HepG2 (cell line): ENCODE data around the gene PKP1. TPM values are rescaled to one million over a fixed set of nuclear protein-coding genes. Genes with fewer than 3 reads are reported as not detected.

Experiments
- ATAC-seq: fragments of 200-7000 bp; cut with Tn5 transposase; 3 replicates; pipeline ENCODE4 v1.9.1; 2020; ENCODE audit warnings: mild to moderate bottlenecking, moderate library complexity
- BruUV-seq: library from RNA; stranded (reverse); fragments of 400-500 nt; replicated peaks from 2 replicates; lab custom pipeline; 2021; lab: Mats Ljungman, UMichigan
- CTCF ChIA-PET: fragments of 300-600 bp; formaldehyde crosslinking; extraction: SDS; loops from one replicate; lab custom pipeline; 2021; ENCODE audit warnings: low total read pairs, inconsistent platforms, low intra/inter-chr PET ratio; lab: Yijun Ruan, JAX
- POLR2A ChIA-PET: fragments of 350-600 bp; sonication (Branson Sonifier 250); formaldehyde crosslinking; loops from one replicate; lab custom pipeline; 2020; ENCODE audit warnings: antibody characterized with exemption, inconsistent platforms; lab: Yijun Ruan, JAX
- DNase-seq: peaks from one replicate; pipeline ENCODE4 v3.0.0-alpha.2; 2015; ENCODE audit warnings: low spot score
- FAIRE-seq: peaks from 3 replicates; lab custom pipeline; 2011; peaks lifted over from hg19 to GRCh38; lab: Jason Lieb, UNC
- H2AFZ ChIP-seq: one replicate; pipeline ENCODE4 v1.6.1; 2011; ENCODE audit warnings: low read length, inconsistent platforms
- H3K27ac ChIP-seq: fragments of 300-600 bp; 3 replicates; pipeline ENCODE4 v1.8.0; 2011; ENCODE audit warnings: mixed run types, mild to moderate bottlenecking, mixed read lengths, low read length, inconsistent platforms; ENCODE audit not compliant: insufficient read depth; ENCODE audit errors: extremely low read length
- H3K27me3 ChIP-seq, 2 experiments: fragments of 200-600 bp in 1 of 2; 2 replicates in 1 of 2; 3 replicates in 1 of 2; pipeline versions ENCODE4 v1.6.0 to v1.8.0; 2011; ENCODE audit warnings: low read length in 2 of 2, mild to moderate bottlenecking in 2 of 2, moderate library complexity in 2 of 2, inconsistent platforms in 1 of 2; ENCODE audit not compliant: insufficient read depth in 2 of 2, control insufficient read depth in 1 of 2
- H3K36me3 ChIP-seq, 2 experiments: fragments of 200-600 bp in 1 of 2; replicated peaks in 1 of 2; 2 replicates in 1 of 2; 3 replicates in 1 of 2; pipeline versions ENCODE4 v1.5.1 to v1.8.0; 2011; ENCODE audit warnings: low read length in 2 of 2, inconsistent platforms in 1 of 2; ENCODE audit not compliant: insufficient read depth in 2 of 2, control insufficient read depth in 1 of 2
- H3K4me1 ChIP-seq: 2 replicates; pipeline ENCODE4 v1.5.1; 2012; ENCODE audit warnings: low read length, inconsistent platforms; ENCODE audit not compliant: insufficient read depth
- H3K4me2 ChIP-seq: 2 replicates; pipeline ENCODE4 v1.6.0; 2011; ENCODE audit warnings: low read depth, low read length, inconsistent platforms
- H3K4me3 ChIP-seq, 3 experiments: fragments of 200-600 bp in 1 of 3; sonication (generic), shearing (Covaris generic) in 1 of 3; replicated peaks in 1 of 3; 2 replicates each; pipeline ENCODE4 v1.5.1; 2011 to 2016; ENCODE audit warnings: low read length in 3 of 3, inconsistent platforms in 2 of 3, low read depth in 2 of 3, mild to moderate bottlenecking in 2 of 3, control low read depth in 1 of 3, mixed read lengths in 1 of 3; ENCODE audit not compliant: insufficient read depth in 1 of 3
- H3K79me2 ChIP-seq: one replicate; pipeline ENCODE4 v1.6.1; 2011; ENCODE audit warnings: low read length, inconsistent platforms; ENCODE audit not compliant: insufficient read depth
- H3K9ac ChIP-seq: 2 replicates; pipeline ENCODE4 v1.6.0; 2011; ENCODE audit warnings: mild to moderate bottlenecking, low read depth, low read length, inconsistent platforms; ENCODE audit not compliant: insufficient read depth
- H3K9me3 ChIP-seq: 2 replicates; pipeline ENCODE4 v1.5.1; 2012; ENCODE audit warnings: mild to moderate bottlenecking, low read length
- H4K20me1 ChIP-seq: 2 replicates; pipeline ENCODE4 v1.6.0; 2011; ENCODE audit warnings: inconsistent platforms, mild to moderate bottlenecking, low read length, moderate library complexity; ENCODE audit not compliant: insufficient read depth
- HMGXB4 ChIP-seq, 2 experiments: sonication (generic) in 1 of 2; formaldehyde crosslinking in 1 of 2; IDR thresholded peaks; 2 replicates each; pipeline versions ENCODE4 v1.4.0 to v1.6.1; 2018 to 2020; ENCODE audit warnings: missing genetic modification reagents in 2 of 2, borderline replicate concordance in 1 of 2, low read depth in 1 of 2, mild to moderate bottlenecking in 1 of 2, missing biosample characterization in 1 of 2
- MLX ChIP-seq: IDR thresholded peaks from 2 replicates; pipeline ENCODE4 v1.6.1; 2016
- POLR2AphosphoS5 ChIP-seq: IDR thresholded peaks from 2 replicates; pipeline ENCODE4 v1.6.1; 2012; ENCODE audit warnings: low read depth, low read length
- TARDBP ChIP-seq: sonication (generic); formaldehyde crosslinking; IDR thresholded peaks from 2 replicates; pipeline ENCODE4 v1.8.0; 2022; ENCODE audit warnings: mild to moderate bottlenecking, missing genetic modification reagents
- THRA ChIP-seq: sonication (generic); formaldehyde crosslinking; IDR thresholded peaks from 2 replicates; pipeline ENCODE4 v1.4.0; 2020; ENCODE audit warnings: missing genetic modification reagents, borderline replicate concordance
- U2AF1 ChIP-seq: fragments of 200-400 bp; formaldehyde crosslinking; optimal IDR thresholded peaks from 2 replicates; pipeline ENCODE3; 2017; ENCODE audit warnings: mild to moderate bottlenecking, low read depth, low read length
- ZBTB33 ChIP-seq: sonication (generic); formaldehyde crosslinking; IDR thresholded peaks from 2 replicates; pipeline ENCODE4 v1.4.0; 2020; ENCODE audit warnings: missing genetic modification reagents
- ZC3H4 ChIP-seq: sonication (generic); formaldehyde crosslinking; IDR thresholded peaks from 2 replicates; pipeline ENCODE4 v1.4.0; 2020; ENCODE audit warnings: missing genetic modification reagents, borderline replicate concordance
- ZKSCAN8 ChIP-seq: IDR thresholded peaks from 2 replicates; pipeline ENCODE4 v1.6.1; 2016; ENCODE audit warnings: borderline replicate concordance, missing genetic modification reagents, missing compliant biosample characterization
- ZNF776 ChIP-seq: sonication (generic); formaldehyde crosslinking; IDR thresholded peaks from 2 replicates; pipeline ENCODE4 v1.4.0; 2020; ENCODE audit warnings: mild to moderate bottlenecking, missing genetic modification reagents
- WGBS: methylation state at CpG from one replicate; pipeline ENCODE4 v1.1.6; 2017; ENCODE audit warnings: low lambda C conversion rate; 5-methylcytosine and 5-hydroxymethylcytosine counted together
- in situ Hi-C: cut with HindIII; loops from 2 replicates; pipeline ENCODE4 v1.10.0; 2017; ENCODE audit warnings: low pct_unique_long_range_greater_than_20kb; ENCODE audit not compliant: extremely low pct_ligation_motif_present
- intact Hi-C: fragments of 100-400 bp; cut with micrococcal nuclease; formaldehyde crosslinking; loops from one replicate; pipeline ENCODE4 v1.10.0; 2022; ENCODE audit not compliant: unreplicated experiment
- polyA plus RNA-seq, 8 experiments: library from polyadenylated mRNA; depleted of rRNA in 3 of 8; stranded (reverse) in 7 of 8; unstranded in 1 of 8; fragments of >200 nt; fragmentation: Illumina TruSeq in 4 of 8; extraction: Trizol in 4 of 8; gene quantifications; 2 replicates each; pipeline versions ENCODE4 v1.2.1 to v1.2.3, GENCODE V29; 2011 to 2016; ENCODE audit warnings: low read depth in 4 of 8, missing spikeins in 1 of 8, mixed read lengths in 1 of 8; ENCODE audit not compliant: insufficient read depth in 1 of 8
- total RNA-seq, 5 experiments: library from RNA; depleted of rRNA; stranded (reverse); fragments of >200 nt; fragmentation: Illumina TruSeq; extraction: Trizol; gene quantifications; 2 replicates each; pipeline ENCODE4 v1.2.3, GENCODE V29; 2016; ENCODE audit warnings: low read depth in 1 of 5

PKP1 gene
- total and polyA plus RNA-seq, 2 of the 13 experiments (the other 11 are each of a cell fraction or from before 2014, with no cell fraction given), result not detected

- Histone ChIP-seq H3K4me3 (no peak overlapping the region), H3K36me3 (no peaks in the 10 kb centered on the region), H3K4me1 (no peaks in the 10 kb centered on the region), H4K20me1 (no peaks in the 10 kb centered on the region), H3K27ac (no peak overlapping the region), H3K9me3 (no peaks in the 10 kb centered on the region), H2AFZ (no peak overlapping the region), H3K27me3 (peaks cover 7 to 44% of the 10 kb centered on the region in 2 experiments; a peak in 4 of 5 replicates), H3K9ac (no peak overlapping the region), H3K4me2 (no peak overlapping the region), H3K79me2 (no peaks in the 10 kb centered on the region)
- TF ChIP-seq ZC3H4 (CRISPR knock-in tag), result no peak
- TF ChIP-seq HMGXB4 (CRISPR knock-in tag; IDR thresholded peaks at IDR 0.05; ENCODE audit: borderline replicate concordance in 1 of 2, low read depth in 1 of 2), result no peak
- ATAC-seq, result no peak
- FAIRE-seq, result no peak
- intact Hi-C loops, result no loop called here
- ChIA-PET CTCF (no interaction called here), POLR2A (no interaction called here)
- in situ Hi-C loops, result no loop called here
- BruUV-seq, result no TSS peak
- 0% methylated on average over 3 of the region's 3 CpGs for WGBS
- DNase-seq, result no peak
These were observed 16.5 kb upstream of the PKP1 start for GRCh38 chr1:201266774-201267173.

- H2AFZ ChIP-seq, result no peak overlapping the region
- H3K4me2 ChIP-seq, result no peak overlapping the region
- FAIRE-seq (no peak), ATAC-seq (no peak), DNase-seq (no peak)
- no TSS peak for BruUV-seq
- intact Hi-C loops, result no loop called here
- H3K27ac ChIP-seq, result no peak overlapping the region
- H3K9me3 ChIP-seq, result no peaks in the 10 kb centered on the region
- H3K27me3 ChIP-seq, result peaks cover 6 to 49% of the 10 kb centered on the region in 2 experiments; a peak in 4 of 5 replicates
- H3K4me1 ChIP-seq, result no peaks in the 10 kb centered on the region
- H3K36me3 ChIP-seq, result no peaks in the 10 kb centered on the region
- in situ Hi-C loops, result no loop called here
- H4K20me1 ChIP-seq, result no peaks in the 10 kb centered on the region
- no peaks in the 10 kb centered on the region for H3K79me2 ChIP-seq
- H3K4me3 ChIP-seq, result no peak overlapping the region
- H3K9ac ChIP-seq, result no peak overlapping the region
- ChIA-PET CTCF (no interaction called here), POLR2A (no interaction called here)
- WGBS, result 27% methylated on average over 14 of the region's 14 CpGs
- TF ChIP-seq TARDBP (CRISPR knock-in tag) (no peak), ZKSCAN8 (CRISPR knock-in tag) (no peak), U2AF1 (no peak), ZBTB33 (CRISPR knock-in tag) (no peak), POLR2AphosphoS5 (no peak), ZNF776 (CRISPR knock-in tag) (no peak), MLX (CRISPR knock-in tag) (no peak), THRA (CRISPR knock-in tag) (no peak)
These were observed 15.7 kb upstream of the PKP1 start for GRCh38 chr1:201267481-201268229.
